ENCODE data around the gene ADAMTS13. TPM values are rescaled to one million over a fixed set of nuclear protein-coding genes. Genes with fewer than 3 reads are reported as not detected.

ADAMTS13 gene
- total and polyA plus RNA-seq, 9 of the 15 experiments (the other 6 are each of a cell fraction or from before 2014, with no cell fraction given) = 0.03 to 0.20 (median 0.04) TPM; not detected in 4

DNA sequence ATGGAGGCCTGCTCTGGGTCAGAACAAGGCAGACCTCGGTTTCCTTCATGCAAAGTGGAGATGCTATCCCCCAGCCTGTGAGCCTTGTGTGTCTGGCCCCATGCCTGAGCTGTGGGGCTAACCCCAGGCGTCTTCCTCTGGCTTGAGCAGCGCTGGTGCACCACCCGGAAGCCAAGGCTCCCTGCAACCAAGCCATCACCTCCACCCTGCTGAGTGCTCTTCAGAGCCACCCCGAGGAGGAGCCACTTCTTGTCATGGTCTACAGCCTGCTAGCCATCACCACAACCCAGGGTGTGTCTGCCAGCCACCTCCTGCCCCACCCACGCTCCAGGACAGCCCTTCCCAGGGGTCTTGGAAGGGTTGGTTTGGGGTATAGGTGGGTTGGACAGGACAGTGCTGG is 20.6 kb upstream of the ADAMTS13 start (continued):
- TF ChIP-seq ZHX1 (conservative IDR thresholded peaks at IDR 0.05; ENCODE audit: low read length) (no peak), PHB (CRISPR knock-in tag; IDR thresholded peaks at IDR 0.05) (no peak), MAFK (IDR thresholded peaks at IDR 0.05; ENCODE audit: low read length) (no peak), PHF8 (IDR thresholded peaks at IDR 0.05; ENCODE audit: borderline replicate concordance, low read length) (no peak), FOXJ2 (tag; IDR thresholded peaks at IDR 0.05) (no peak), RUNX1 (IDR thresholded peaks at IDR 0.05; ENCODE audit: low read depth) (no peak), POLR2G (IDR thresholded peaks at IDR 0.05; ENCODE audit: low read depth, low read length) (peak; percentile 55), SMARCE1 (IDR thresholded peaks at IDR 0.05) (no peak), NFRKB (IDR thresholded peaks at IDR 0.05; ENCODE audit: low read depth) (no peak), U2AF1 (optimal IDR thresholded peaks at IDR 0.05; ENCODE audit: low read depth, low read length) (no peak), YBX1 (IDR thresholded peaks at IDR 0.05) (no peak), ATF3 (IDR thresholded peaks at IDR 0.05) (no peak), ATF3 (CRISPR knock-in tag; conservative IDR thresholded peaks at IDR 0.05) (no peak), HDAC8 (tag; IDR thresholded peaks at IDR 0.05) (no peak), POLR2A (conservative IDR thresholded peaks at IDR 0.05) (0 out of 2 replicates have a peak, but pooled peaks have one; percentile 32)
- TF ChIP-seq, protein P1, sequence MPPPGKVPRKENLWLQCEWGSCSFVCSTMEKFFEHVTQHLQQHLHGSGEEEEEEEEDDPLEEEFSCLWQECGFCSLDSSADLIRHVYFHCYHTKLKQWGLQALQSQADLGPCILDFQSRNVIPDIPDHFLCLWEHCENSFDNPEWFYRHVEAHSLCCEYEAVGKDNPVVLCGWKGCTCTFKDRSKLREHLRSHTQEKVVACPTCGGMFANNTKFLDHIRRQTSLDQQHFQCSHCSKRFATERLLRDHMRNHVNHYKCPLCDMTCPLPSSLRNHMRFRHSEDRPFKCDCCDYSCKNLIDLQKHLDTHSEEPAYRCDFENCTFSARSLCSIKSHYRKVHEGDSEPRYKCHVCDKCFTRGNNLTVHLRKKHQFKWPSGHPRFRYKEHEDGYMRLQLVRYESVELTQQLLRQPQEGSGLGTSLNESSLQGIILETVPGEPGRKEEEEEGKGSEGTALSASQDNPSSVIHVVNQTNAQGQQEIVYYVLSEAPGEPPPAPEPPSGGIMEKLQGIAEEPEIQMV (tag; conservative IDR thresholded peaks at IDR 0.05; ENCODE audit: low read depth) = no peak
